Measurements from ENCODE around the gene RNF215. TPM values are rescaled to one million over a fixed set of nuclear protein-coding genes. Genes with fewer than 3 reads are reported as not detected.

RNF215 gene
- total and polyA plus RNA-seq, 2 donors (not counting 3 experiments of a cell fraction or from before 2014, with no cell fraction given): 16.7 to 26.9 TPM

DNA sequence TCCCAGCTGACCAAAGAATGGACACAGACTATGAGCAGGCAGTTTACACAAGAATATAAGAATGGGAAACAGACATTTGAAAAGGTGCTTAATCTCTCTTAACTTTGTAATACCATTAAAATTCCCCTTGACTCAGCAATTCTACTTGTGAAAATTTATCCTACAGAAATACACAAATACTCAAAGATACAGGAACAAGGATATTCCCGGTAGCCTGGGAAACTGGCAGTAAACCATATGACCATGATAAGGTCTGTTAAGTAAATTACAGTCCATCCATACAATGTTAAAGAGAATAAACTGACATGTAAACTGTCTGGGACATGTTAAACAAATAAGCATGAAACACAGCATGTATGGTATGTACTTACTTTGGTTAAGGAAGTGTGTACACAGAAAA lies 29.6 kb upstream of the RNF215 start:
- Histone ChIP-seq H3K9me3 (replicated peaks; ENCODE audit: control insufficient read depth, insufficient read depth, low read length) (no peaks in the 10 kb centered on the region), H3K79me2 (ENCODE audit: control insufficient read depth, insufficient read depth, low read length) (no peaks in the 10 kb centered on the region), H4K20me1 (replicated peaks; ENCODE audit: control insufficient read depth, extremely low read depth, insufficient read depth, low read length) (no peaks in the 10 kb centered on the region), H2AFZ (ENCODE audit: low read depth, low read length) (no peak overlapping the region), H3K4me1 (ENCODE audit: control insufficient read depth, extremely low read depth, insufficient read depth, low read length) (peaks cover 23% of the 10 kb centered on the region), H3K9me1 (replicated peaks; ENCODE audit: control insufficient read depth, extremely low read depth, insufficient read depth, low read length) (no peaks in the 10 kb centered on the region), H3K4me2 (ENCODE audit: insufficient read depth, low read length) (no peak overlapping the region), H3K9ac (replicated peaks; ENCODE audit: extremely low read depth, insufficient read depth, low read length) (no peak overlapping the region), H3K36me3 (ENCODE audit: control insufficient read depth in 2 of 2, extremely low read depth in 1 of 2, insufficient read depth in 2 of 2, low read length in 2 of 2) (peaks cover 13 to 38% of the 10 kb centered on the region in 2 experiments), H3K27ac (ENCODE audit: insufficient read depth, low read depth, low read length) (no peak overlapping the region), H3K4me3 (replicated peaks in 1 of 3; ENCODE audit: insufficient read depth in 1 of 3, low read depth in 1 of 3, low read length in 3 of 3) (no peak overlapping the region), H3K27me3 (ENCODE audit: control insufficient read depth in 2 of 2, insufficient read depth in 2 of 2, low read length in 2 of 2) (no peaks in the 10 kb centered on the region)
- POLR2A ChIA-PET: no interaction called here
- no peak for TF ChIP-seq FOS (IDR thresholded peaks at IDR 0.05; ENCODE audit: borderline replicate concordance, insufficient read depth, low read length)
- TF ChIP-seq, protein P1, sequence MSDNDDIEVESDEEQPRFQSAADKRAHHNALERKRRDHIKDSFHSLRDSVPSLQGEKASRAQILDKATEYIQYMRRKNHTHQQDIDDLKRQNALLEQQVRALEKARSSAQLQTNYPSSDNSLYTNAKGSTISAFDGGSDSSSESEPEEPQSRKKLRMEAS (IDR thresholded peaks at IDR 0.05; ENCODE audit: insufficient read depth, insufficient read length): no peak
- no peak for TF ChIP-seq MYC (IDR thresholded peaks at IDR 0.05; ENCODE audit: low read depth, low read length)
- no peak for TF ChIP-seq GATA2 (IDR thresholded peaks at IDR 0.05; ENCODE audit: insufficient read depth, insufficient read length, low read depth, low read length)
- TF ChIP-seq POLR2AphosphoS5 (IDR thresholded peaks at IDR 0.05; ENCODE audit: insufficient read depth, low read depth, low read length): no peak
- TF ChIP-seq, protein P2, sequence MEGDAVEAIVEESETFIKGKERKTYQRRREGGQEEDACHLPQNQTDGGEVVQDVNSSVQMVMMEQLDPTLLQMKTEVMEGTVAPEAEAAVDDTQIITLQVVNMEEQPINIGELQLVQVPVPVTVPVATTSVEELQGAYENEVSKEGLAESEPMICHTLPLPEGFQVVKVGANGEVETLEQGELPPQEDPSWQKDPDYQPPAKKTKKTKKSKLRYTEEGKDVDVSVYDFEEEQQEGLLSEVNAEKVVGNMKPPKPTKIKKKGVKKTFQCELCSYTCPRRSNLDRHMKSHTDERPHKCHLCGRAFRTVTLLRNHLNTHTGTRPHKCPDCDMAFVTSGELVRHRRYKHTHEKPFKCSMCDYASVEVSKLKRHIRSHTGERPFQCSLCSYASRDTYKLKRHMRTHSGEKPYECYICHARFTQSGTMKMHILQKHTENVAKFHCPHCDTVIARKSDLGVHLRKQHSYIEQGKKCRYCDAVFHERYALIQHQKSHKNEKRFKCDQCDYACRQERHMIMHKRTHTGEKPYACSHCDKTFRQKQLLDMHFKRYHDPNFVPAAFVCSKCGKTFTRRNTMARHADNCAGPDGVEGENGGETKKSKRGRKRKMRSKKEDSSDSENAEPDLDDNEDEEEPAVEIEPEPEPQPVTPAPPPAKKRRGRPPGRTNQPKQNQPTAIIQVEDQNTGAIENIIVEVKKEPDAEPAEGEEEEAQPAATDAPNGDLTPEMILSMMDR (IDR thresholded peaks at IDR 0.05; ENCODE audit: extremely low read depth in 1 of 2, insufficient read depth in 1 of 2, low read depth in 1 of 2, low read length in 2 of 2): no peak
- TF ChIP-seq JUN (IDR thresholded peaks at IDR 0.05; ENCODE audit: borderline replicate concordance, insufficient read depth, insufficient read length, low read depth): no peak
- TF ChIP-seq POLR2A (IDR thresholded peaks at IDR 0.05; ENCODE audit: low read depth, low read length): no peak
- TF ChIP-seq EZH2 (IDR thresholded peaks at IDR 0.05; ENCODE audit: borderline replicate concordance, low read depth, low read length, severe bottlenecking): no peak
- CTCF ChIA-PET: no interaction called here
- BruUV-seq (replicated peaks): no TSS peak
- intact Hi-C loops (cut with micrococcal nuclease) (no loop called here), dilution Hi-C loops (cut with MboI; ENCODE audit: extremely low pct_ligation_motif_present, low sequenced_read_pairs) (no loop called here)
- DNase-seq (ENCODE audit: low read depth, low spot score) (no peak), FAIRE-seq (no peak)
